ENCODE results near the gene PLOD3. TPM values are rescaled to one million over a fixed set of nuclear protein-coding genes. Genes with fewer than 3 reads are reported as not detected.

Gene PLOD3
- total and polyA plus RNA-seq, 9 of the 15 experiments (the other 6 are each of a cell fraction or from before 2014, with no cell fraction given): 2.8 to 101 (median 30.9) TPM

- peak; percentile 62 for TF ChIP-seq MAX (CRISPR knock-in tag; IDR thresholded peaks at IDR 0.05)
- TF ChIP-seq ZNF639 (CRISPR knock-in tag; conservative IDR thresholded peaks at IDR 0.05 in 1 of 2, IDR thresholded peaks at IDR 0.05 in 1 of 2): no peak
- peak; percentile 0; the same call in 1 of the 2 replicates for TF ChIP-seq ZBTB7A (IDR thresholded peaks at IDR 0.05; ENCODE audit: borderline replicate concordance, control insufficient read depth, low read depth, low read length)
- TF ChIP-seq CGGBP1 (CRISPR knock-in tag; IDR thresholded peaks at IDR 0.05): no peak
- TF ChIP-seq L3MBTL2 (IDR thresholded peaks at IDR 0.05): peak; percentile 11; the same call in 1 of the 2 replicates
- TF ChIP-seq THRB (CRISPR knock-in tag; conservative IDR thresholded peaks at IDR 0.05): 0 out of 2 replicates have a peak, but pooled peaks have one; percentile 8
- TF ChIP-seq ZNF668 (CRISPR knock-in tag; IDR thresholded peaks at IDR 0.05): no peak
- TF ChIP-seq TFAP4 (CRISPR knock-in tag; IDR thresholded peaks at IDR 0.05; ENCODE audit: borderline replicate concordance): 0 out of 2 replicates have a peak, but pooled peaks have one; percentile 53
- no peak for TF ChIP-seq PBX2 (CRISPR knock-in tag; IDR thresholded peaks at IDR 0.05; ENCODE audit: low read depth)
- no peak for TF ChIP-seq PBX2 (tag; conservative IDR thresholded peaks at IDR 0.05; ENCODE audit: low read depth)
- no peak for TF ChIP-seq CBX5 (IDR thresholded peaks at IDR 0.05; ENCODE audit: borderline replicate concordance, low read depth)
- peak; percentile 30; the same call in 1 of the 2 replicates for TF ChIP-seq EP400 (IDR thresholded peaks at IDR 0.05)
- TF ChIP-seq POLR2G (IDR thresholded peaks at IDR 0.05; ENCODE audit: low read depth, low read length): peak; percentile 74
- TF ChIP-seq KDM5B (IDR thresholded peaks at IDR 0.05; ENCODE audit: insufficient replicate concordance, low read depth, low read length): peak; percentile 17
Observed at GRCh38 chr7:101163279-101164070, 53.9 kb downstream of the PLOD3 start (continued).

Data from K562 (cell line).